CD8-positive, alpha-beta memory T cell (primary cell): Measurements from ENCODE around the gene CBFA2T2. TPM values are rescaled to one million over a fixed set of nuclear protein-coding genes. Genes with fewer than 3 reads are reported as not detected.
"Not testable (repeated sequence)": the region's sequence is repeated elsewhere in the genome, so short reads cannot be mapped to it uniquely, and the experiment has no call there.

Experiments used
- CTCF ChIA-PET: fragments of 350-600 bp; sonication (Branson Sonifier 250); formaldehyde crosslinking; loops from one replicate; lab custom pipeline; 2021; ENCODE audit warnings: antibody characterized with exemption; lab: Charles Lee
- POLR2A ChIA-PET: fragments of 350-600 bp; sonication (Branson Sonifier 250); formaldehyde crosslinking; loops from one replicate; lab custom pipeline; 2021; ENCODE audit warnings: antibody characterized with exemption; lab: Charles Lee
- DNase-seq, 5 donors: peaks; one replicate each; pipeline versions ENCODE4 v3.0.0 to v3.0.0-alpha.2; 2020 to 2022; ENCODE audit warnings: mixed read lengths in 1 of 5
- H3K27ac ChIP-seq: one replicate; pipeline ENCODE4 v1.7.0; 2013; ENCODE audit warnings: low read depth, mild to moderate bottlenecking, low read length, moderate library complexity
- H3K27me3 ChIP-seq: 2 replicates; pipeline ENCODE4 v1.7.0; 2013; ENCODE audit warnings: low read length, mild to moderate bottlenecking; ENCODE audit not compliant: insufficient read depth, poor library complexity, severe bottlenecking
- H3K36me3 ChIP-seq: 2 replicates; pipeline ENCODE4 v1.7.0; 2013; ENCODE audit warnings: mild to moderate bottlenecking, low read length, moderate library complexity; ENCODE audit not compliant: insufficient read depth
- H3K4me1 ChIP-seq: 2 replicates; pipeline ENCODE4 v1.7.0; 2013; ENCODE audit warnings: mild to moderate bottlenecking, low read length, moderate library complexity; ENCODE audit not compliant: insufficient read depth
- H3K4me3 ChIP-seq: 2 replicates; pipeline ENCODE4 v1.7.0; 2013; ENCODE audit warnings: mild to moderate bottlenecking, low read length
- H3K9me3 ChIP-seq: 2 replicates; pipeline ENCODE4 v1.7.0; 2013; ENCODE audit warnings: mild to moderate bottlenecking, low read length
- H3K27ac Mint-ChIP-seq, 8 donors: one replicate each; pipeline ENCODE4 v1.8.0; 2020 to 2021; ENCODE audit warnings: mixed read lengths in 8 of 8, mild to moderate bottlenecking in 6 of 8, inconsistent platforms in 3 of 8, moderate library complexity in 3 of 8
- H3K27me3 Mint-ChIP-seq, 2 donors: one replicate each; pipeline ENCODE4 v1.8.0; 2020 to 2021; ENCODE audit warnings: mixed read lengths in 2 of 2, mild to moderate bottlenecking in 1 of 2, moderate library complexity in 1 of 2
- H3K36me3 Mint-ChIP-seq, 3 donors: one replicate each; pipeline ENCODE4 v1.8.0; 2020 to 2021; ENCODE audit warnings: mixed read lengths in 3 of 3, inconsistent platforms in 1 of 3, mild to moderate bottlenecking in 1 of 3
- H3K4me1 Mint-ChIP-seq, 3 donors: one replicate each; pipeline ENCODE4 v1.8.0; 2020 to 2021; ENCODE audit warnings: mixed read lengths in 3 of 3, inconsistent platforms in 1 of 3, mild to moderate bottlenecking in 1 of 3
- H3K4me3 Mint-ChIP-seq, 7 donors: one replicate each; pipeline ENCODE4 v1.8.0; 2020 to 2021; ENCODE audit warnings: mixed read lengths in 7 of 7, mild to moderate bottlenecking in 6 of 7, moderate library complexity in 4 of 7, inconsistent platforms in 2 of 7
- H3K9me3 Mint-ChIP-seq, 5 donors: one replicate each; pipeline ENCODE4 v1.8.0; 2020 to 2022; ENCODE audit warnings: mixed read lengths in 5 of 5, mild to moderate bottlenecking in 3 of 5, moderate library complexity in 2 of 5, inconsistent platforms in 1 of 5
- polyA plus RNA-seq: library from polyadenylated mRNA; unstranded; fragments of 300-500 nt; fragmentation: Illumina TruSeq; gene quantifications from one replicate; pipeline ENCODE4 v1.2.3, GENCODE V29; 2021
- total RNA-seq, 2 experiments: library from RNA; stranded (reverse); gene quantifications; one replicate each; pipeline ENCODE4 v1.2.3, GENCODE V29; 2021

Gene CBFA2T2
- total RNA-seq (10 to 100 TPM; 10.7 to 11.9 TPM), polyA plus RNA-seq (25.8 TPM)

- CTCF ChIA-PET = interaction anchor here (0.5 to 2.7 kb wide), 4 partner anchors 10 to 176 kb away, joined by 3 to 33 read pairs (median 5); partner anchors contain the start of gene ACTL10
- Mint-ChIP-seq H3K9me3 (no peaks in the 10 kb centered on the region), H3K27ac (peak within 1 kb of the TSS; percentile 91 to 97 (median 94))
Observed at GRCh38 chr20:33490023-33490933, at the start of gene CBFA2T2. Gene CBFA2T2 (plus strand): TSS chr20:33490096. CDS start chr20:33490268, 172 bp downstream.

DNA sequence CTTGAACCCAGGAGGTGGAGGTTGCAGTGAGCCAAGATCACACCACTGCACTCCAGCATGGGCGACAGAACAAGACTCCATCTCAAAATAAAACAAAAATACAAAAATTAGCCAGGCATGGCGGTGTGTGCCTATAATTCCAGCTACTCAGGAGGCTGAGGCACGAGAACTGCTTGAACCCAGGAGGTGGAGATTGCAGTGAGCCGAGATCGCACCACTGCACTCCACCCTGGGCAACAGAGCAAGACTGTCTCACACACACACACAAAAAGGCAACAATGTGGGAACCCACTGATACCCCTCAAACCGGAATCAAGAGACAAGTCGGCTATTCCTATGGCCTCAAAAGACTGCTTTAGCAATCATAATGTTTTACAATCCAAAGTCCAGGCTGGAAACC lies 49.3 kb upstream of the CBFA2T2 start:
- H3K9me3 ChIP-seq, H3K36me3 ChIP-seq, H3K36me3 Mint-ChIP-seq, H3K27me3 Mint-ChIP-seq, POLR2A ChIA-PET, DNase-seq, H3K4me3 ChIP-seq, CTCF ChIA-PET, H3K9me3 Mint-ChIP-seq, H3K27ac ChIP-seq, H3K27me3 ChIP-seq: not testable (repeated sequence)
- peaks cover 19% of the 10 kb centered on the region for H3K4me1 ChIP-seq
- Mint-ChIP-seq H3K4me3 (peak overlapping the region in 2 of 7 donors; percentile 30 to 65), H3K27ac (peak overlapping the region in 3 of 8 donors; percentile 18 to 86 (median 79)), H3K4me1 (peaks cover 17 to 26% (median 19%) of the 10 kb centered on the region in 3 donors)

More at GRCh38 chr20:33490023-33490933, at the start of gene CBFA2T2:
- Histone ChIP-seq H3K9me3 (no peaks in the 10 kb centered on the region), H3K27ac (peak within 1 kb of the TSS; percentile 88), H3K4me3 (peak within 1 kb of the TSS; percentile 70), H3K27me3 (no peaks in the 10 kb centered on the region), H3K4me1 (peaks cover 10% of the 10 kb centered on the region), H3K36me3 (no peaks in the 10 kb centered on the region)
- H3K4me1 Mint-ChIP-seq = peaks cover 13 to 34% (median 22%) of the 10 kb centered on the region in 3 donors
- no peak for DNase-seq
- H3K36me3 Mint-ChIP-seq = peaks cover 0 to 9% (median 1%) of the 10 kb centered on the region in 3 donors
- POLR2A ChIA-PET = interaction anchor here (0.5 to 2.1 kb wide), 16 partner anchors 9 to 502 kb away, joined by 3 to 18 read pairs (median 4); partner anchors contain the start of genes ACTL10, CHMP4B, PXMP4 and SNTA1
- H3K4me3 Mint-ChIP-seq = peak within 1 kb of the TSS; percentile 83 to 95 (median 91)
- peaks cover 0 to 2% of the 10 kb centered on the region in 2 donors for H3K27me3 Mint-ChIP-seq

GRCh38 chr20:33441142-33441955 lies 48.5 kb upstream of the CBFA2T2 start:
- H3K4me1 ChIP-seq = peaks cover 19% of the 10 kb centered on the region
- ChIA-PET CTCF (no interaction called here), POLR2A (no interaction called here)
- no peaks in the 10 kb centered on the region for H3K36me3 ChIP-seq
- no peak for DNase-seq
- no peak overlapping the region for H3K27ac ChIP-seq
- H3K27me3 ChIP-seq = no peaks in the 10 kb centered on the region
- Mint-ChIP-seq H3K4me3 (peak overlapping the region; percentile 32 to 93 (median 80)), H3K9me3 (no peaks in the 10 kb centered on the region), H3K27ac (peak overlapping the region in 5 of 8 donors; percentile 2 to 70 (median 47)), H3K36me3 (peaks cover 0 to 4% (median 0%) of the 10 kb centered on the region in 3 donors), H3K4me1 (peaks cover 17 to 26% (median 19%) of the 10 kb centered on the region in 3 donors), H3K27me3 (peaks cover 0 to under 1% of the 10 kb centered on the region in 2 donors)
- H3K4me3 ChIP-seq = no peak overlapping the region
- H3K9me3 ChIP-seq = no peaks in the 10 kb centered on the region

GRCh38 chr20:33442136-33443005 lies 47.5 kb upstream of the CBFA2T2 start:
- H3K4me3 ChIP-seq = peak overlapping the region; percentile 36
- peak overlapping the region; percentile 23 to 98 (median 74) for H3K27ac Mint-ChIP-seq

DNA sequence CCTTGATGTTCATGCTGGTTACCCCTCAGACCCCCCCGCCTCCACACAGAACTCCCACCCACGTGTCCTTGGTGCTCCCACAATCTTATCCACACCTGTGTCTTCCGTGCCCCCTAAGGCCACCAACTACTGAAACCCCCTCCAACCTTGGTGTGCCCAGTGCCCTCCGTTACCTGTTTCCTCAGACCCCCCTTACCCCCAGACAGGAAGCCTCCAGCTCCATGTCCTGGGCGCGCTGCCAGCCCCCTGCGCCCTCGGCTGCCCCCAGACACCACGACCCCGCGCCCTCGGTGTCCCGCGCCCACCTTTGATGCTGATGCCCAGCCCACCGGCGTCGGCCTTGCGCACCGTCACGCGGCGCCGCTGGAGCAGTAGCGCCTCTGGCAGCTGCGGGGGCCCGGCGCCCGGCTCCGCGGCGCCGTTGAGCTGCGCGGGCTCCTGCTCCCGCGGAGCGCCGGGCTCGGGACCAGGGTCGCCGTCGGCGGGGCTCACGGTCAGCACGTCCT lies 46.8 kb upstream of the CBFA2T2 start:
- H3K4me3 Mint-ChIP-seq = peak overlapping the region; percentile 78 to 93 (median 88)
- CTCF ChIA-PET = interaction anchor here (1.0 kb wide), 1 partner anchor 222 kb away, joined by 4 read pairs; no protein-coding TSS in a partner anchor
- Histone ChIP-seq H3K27ac (peak overlapping the region; percentile 65), H3K9me3 (no peaks in the 10 kb centered on the region), H3K4me3 (peak overlapping the region; percentile 36), H3K4me1 (peaks cover 19% of the 10 kb centered on the region), H3K36me3 (no peaks in the 10 kb centered on the region), H3K27me3 (no peaks in the 10 kb centered on the region)
- peaks cover 17 to 26% (median 19%) of the 10 kb centered on the region in 3 donors for H3K4me1 Mint-ChIP-seq
- peaks cover 0 to 1% of the 10 kb centered on the region in 2 donors for H3K27me3 Mint-ChIP-seq
- H3K9me3 Mint-ChIP-seq = no peaks in the 10 kb centered on the region
- peak overlapping the region in 7 of 8 donors; percentile 23 to 98 (median 77) for H3K27ac Mint-ChIP-seq
- H3K36me3 Mint-ChIP-seq = peaks cover 0 to 4% (median 0%) of the 10 kb centered on the region in 3 donors
- POLR2A ChIA-PET = interaction anchor here (0.5 to 2.2 kb wide), 7 partner anchors 42 to 459 kb away, joined by 3 to 14 read pairs (median 8); partner anchors contain the start of genes ACTL10, CBFA2T2 and CDK5RAP1
- peak in 4 of 5 donors; percentile 8 to 64 (median 27) for DNase-seq

More at GRCh38 chr20:33442136-33443005, 47.5 kb upstream of the CBFA2T2 start:
- H3K4me1 Mint-ChIP-seq = peaks cover 17 to 26% (median 19%) of the 10 kb centered on the region in 3 donors
- H3K36me3 Mint-ChIP-seq = peaks cover 0 to 4% (median 0%) of the 10 kb centered on the region in 3 donors
- ChIA-PET POLR2A (interaction anchor here (1.5 to 2.2 kb wide), 3 partner anchors 41 to 225 kb away, joined by 7 to 11 read pairs (median 9); partner anchors contain the start of genes ACTL10 and CDK5RAP1), CTCF (interaction anchor here (1.0 kb wide), 1 partner anchor 223 kb away, joined by 4 read pairs; no protein-coding TSS in a partner anchor)
- H3K36me3 ChIP-seq = no peaks in the 10 kb centered on the region
- H3K9me3 Mint-ChIP-seq = no peaks in the 10 kb centered on the region
- H3K27me3 Mint-ChIP-seq = peaks cover 0 to 1% of the 10 kb centered on the region in 2 donors
- peaks cover 19% of the 10 kb centered on the region for H3K4me1 ChIP-seq
- no peak overlapping the region for H3K27ac ChIP-seq
- H3K9me3 ChIP-seq = no peaks in the 10 kb centered on the region
- H3K27me3 ChIP-seq = no peaks in the 10 kb centered on the region
- peak in 1 of 5 donors; percentile 2 for DNase-seq
- H3K4me3 Mint-ChIP-seq = peak overlapping the region; percentile 78 to 93 (median 88)

- Histone ChIP-seq H3K4me1 (peaks cover 19% of the 10 kb centered on the region), H3K36me3 (no peaks in the 10 kb centered on the region), H3K9me3 (no peaks in the 10 kb centered on the region), H3K4me3 (peak within 1 kb of the TSS; percentile 87), H3K27ac (peak within 1 kb of the TSS; percentile 65), H3K27me3 (no peaks in the 10 kb centered on the region)
- peak; percentile 70 to 92 (median 83) for DNase-seq
- H3K27me3 Mint-ChIP-seq = peaks cover 0 to 1% of the 10 kb centered on the region in 2 donors
- CTCF ChIA-PET = interaction anchor here (1.0 to 1.1 kb wide), 2 partner anchors 29 to 221 kb away, joined by 3 to 4 read pairs; no protein-coding TSS in a partner anchor
- peak within 1 kb of the TSS; percentile 88 to 98 (median 94) for H3K27ac Mint-ChIP-seq
- peaks cover 0 to 2% (median 0%) of the 10 kb centered on the region in 5 donors for H3K9me3 Mint-ChIP-seq
- peaks cover 17 to 26% (median 19%) of the 10 kb centered on the region in 3 donors for H3K4me1 Mint-ChIP-seq
- peaks cover 0 to 4% (median 1%) of the 10 kb centered on the region in 3 donors for H3K36me3 Mint-ChIP-seq
- POLR2A ChIA-PET = interaction anchor here (0.5 to 2.2 kb wide), 10 partner anchors 42 to 549 kb away, joined by 3 to 14 read pairs (median 8); partner anchors contain the start of genes ACTL10, CBFA2T2, CDK5RAP1 and PXMP4
- H3K4me3 Mint-ChIP-seq = peak within 1 kb of the TSS; percentile 89 to 96 (median 93)
Observed at GRCh38 chr20:33443512-33444239, 46.2 kb upstream of the CBFA2T2 start, which contains the start of gene SNTA1. Gene SNTA1 (minus strand): TSS chr20:33443763. CDS start chr20:33443620, 143 bp downstream.
